GM12878 (cell line): ENCODE data around the gene PDE9A. TPM values are rescaled to one million over a fixed set of nuclear protein-coding genes. Genes with fewer than 3 reads are reported as not detected.

Experiments
- CEBPB ChIP-seq, 2 experiments: fragments of 150-350 bp in 1 of 2; IDR thresholded peaks; 2 replicates each; pipeline ENCODE4 v1.6.1; 2012 to 2014; ENCODE audit warnings: low read depth in 2 of 2, low read length in 2 of 2, borderline replicate concordance in 1 of 2, inconsistent platforms in 1 of 2
- CREB1 ChIP-seq: IDR thresholded peaks from 2 replicates; pipeline ENCODE4 v1.6.1; 2012; ENCODE audit warnings: low read depth, mild to moderate bottlenecking, inconsistent platforms
- HCFC1 ChIP-seq: fragments of 150-350 bp; IDR thresholded peaks from 2 replicates; pipeline ENCODE4 v1.6.1; 2014; ENCODE audit warnings: low read length
- IRF4 ChIP-seq: IDR thresholded peaks from 2 replicates; pipeline ENCODE4 v1.6.1; 2011; ENCODE audit warnings: low read depth, low read length
- KDM1A ChIP-seq: fragments of 200-600 bp; sonication (generic); IDR thresholded peaks from 2 replicates; pipeline ENCODE4 v1.6.1; 2016; ENCODE audit warnings: borderline replicate concordance
- KLF5 ChIP-seq: fragments of 450-650 bp; IDR thresholded peaks from 2 replicates; pipeline ENCODE4 v1.6.1; 2014; ENCODE audit warnings: mild to moderate bottlenecking; ENCODE audit not compliant: partially characterized antibody
- NFYB ChIP-seq: IDR thresholded peaks from 2 replicates; pipeline ENCODE4 v1.6.1; 2011; ENCODE audit warnings: low read depth, mild to moderate bottlenecking, low read length, improper control_type of control experiment, moderate library complexity; ENCODE audit not compliant: insufficient read depth
- NR2C1 ChIP-seq: fragments of 450-650 bp; IDR thresholded peaks from 2 replicates; pipeline ENCODE4 v1.6.1; 2017; ENCODE audit warnings: antibody characterized with exemption, mild to moderate bottlenecking, moderate library complexity
- POLR2AphosphoS2 ChIP-seq: IDR thresholded peaks from 2 replicates; pipeline ENCODE4 v1.6.1; 2011; ENCODE audit warnings: low read depth, mild to moderate bottlenecking, low read length, improper control_type of control experiment, moderate library complexity
- RAD51 ChIP-seq: fragments of 450-650 bp; IDR thresholded peaks from 2 replicates; pipeline ENCODE4 v1.6.1; 2016; ENCODE audit warnings: moderate library complexity, mild to moderate bottlenecking, inconsistent platforms
- RCOR1 ChIP-seq: conservative IDR thresholded peaks from 2 replicates; pipeline ENCODE4 v1.6.1; 2012; ENCODE audit warnings: low read depth, low read length, improper control_type of control experiment
- SPI1 ChIP-seq: IDR thresholded peaks from 2 replicates; pipeline ENCODE4 v1.6.1; 2011; ENCODE audit warnings: low read depth, mild to moderate bottlenecking, low read length, moderate library complexity, borderline replicate concordance; ENCODE audit not compliant: insufficient read depth
- SREBF2 ChIP-seq: IDR thresholded peaks from 2 replicates; pipeline ENCODE4 v1.6.1; 2012; ENCODE audit warnings: mild to moderate bottlenecking, low read length
- TCF12 ChIP-seq: IDR thresholded peaks from 2 replicates; pipeline ENCODE4 v1.6.1; 2011; ENCODE audit warnings: low read depth, mild to moderate bottlenecking, low read length
- ZZZ3 ChIP-seq: IDR thresholded peaks from 2 replicates; pipeline ENCODE4 v1.6.1; 2011; ENCODE audit warnings: low read depth; ENCODE audit not compliant: control insufficient read depth, insufficient read length
- polyA plus RNA-seq, 11 experiments: library from polyadenylated mRNA; depleted of rRNA in 4 of 11; unstranded in 6 of 11; stranded (reverse) in 5 of 11; fragments of >200 nt; fragmentation: Nextera tagmentation in 4 of 11; fragmentation: Illumina TruSeq in 1 of 11; extraction: Ambion mirVana in 4 of 11; extraction: Trizol in 1 of 11; gene quantifications; 1 replicate in 1 of 11; 2 replicates in 10 of 11; pipeline versions ENCODE4 v1.2.1 to v1.2.3, GENCODE V29; 2011 to 2016; ENCODE audit warnings: inconsistent platforms in 2 of 11, missing spikeins in 2 of 11, low read depth in 1 of 11
- total RNA-seq, 4 experiments: library from RNA; depleted of rRNA in 3 of 4; stranded (reverse); fragments of >200 nt in 3 of 4; fragmentation: Illumina TruSeq in 1 of 4; extraction: Trizol in 1 of 4; gene quantifications; 2 replicates each; pipeline versions ENCODE4 v1.2.1 to v1.2.3, GENCODE V29; 2013 to 2021
- TF ChIP-seq, protein P1 (sequence below): fragments of 450-650 bp; IDR thresholded peaks from 2 replicates; pipeline ENCODE4 v1.6.1; 2017; ENCODE audit warnings: low read depth, mild to moderate bottlenecking, moderate library complexity
- TF ChIP-seq, protein P2 (sequence below): IDR thresholded peaks from 2 replicates; pipeline ENCODE4 v1.6.1; 2012; ENCODE audit warnings: low read depth, low read length, improper control_type of control experiment
- TF ChIP-seq, protein P3 (sequence below): IDR thresholded peaks from 2 replicates; pipeline ENCODE4 v1.6.1; 2012; ENCODE audit warnings: low read depth, low read length, improper control_type of control experiment
- TF ChIP-seq, protein P4 (sequence below), 3 experiments: IDR thresholded peaks in 2 of 3; conservative IDR thresholded peaks in 1 of 3; 2 replicates each; pipeline ENCODE4 v1.5.1; 2011; ENCODE audit warnings: low read depth in 3 of 3, low read length in 3 of 3, mild to moderate bottlenecking in 3 of 3, control low read depth in 2 of 3, moderate library complexity in 2 of 3, inconsistent platforms in 1 of 3, mixed read lengths in 1 of 3; ENCODE audit not compliant: control insufficient read depth in 2 of 3, insufficient read depth in 1 of 3; ENCODE audit errors: extremely low read depth in 1 of 3
- TF ChIP-seq, protein P5 (sequence below): fragments of 450-650 bp; formaldehyde crosslinking; IDR thresholded peaks from 2 replicates; pipeline ENCODE4 v1.4.0; 2020; ENCODE audit warnings: mild to moderate bottlenecking, moderate library complexity
- TF ChIP-seq, protein P6 (sequence below): fragments of 450-650 bp; IDR thresholded peaks from 2 replicates; pipeline ENCODE4 v1.6.1; 2017; ENCODE audit warnings: mild to moderate bottlenecking

Gene PDE9A
- total and polyA plus RNA-seq, 10 of the 15 experiments (the other 5 are each of a cell fraction or from before 2014, with no cell fraction given): 0.08 to 0.45 (median 0.20) TPM; not detected in 1

DNA sequence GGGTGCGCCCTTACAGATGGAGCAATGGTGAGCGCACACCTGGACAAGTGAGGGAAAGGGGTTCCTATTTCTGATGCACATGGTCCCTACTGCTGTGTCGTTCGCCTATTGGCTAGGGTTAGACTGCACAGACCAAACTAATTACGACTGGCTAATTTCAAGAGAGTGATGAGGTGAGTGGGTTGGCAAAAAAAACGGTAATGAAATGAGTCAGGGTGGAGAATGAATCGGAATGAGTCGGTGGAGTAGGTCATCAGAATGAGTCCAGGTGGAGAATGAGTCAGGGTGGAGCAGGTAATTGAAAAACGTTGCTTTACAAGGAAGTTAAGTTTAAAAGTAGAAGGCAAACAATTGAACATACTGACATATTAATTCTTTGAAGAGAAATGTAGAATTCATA, 146.1 kb downstream of the PDE9A start (continued):
- TF ChIP-seq, protein P1, sequence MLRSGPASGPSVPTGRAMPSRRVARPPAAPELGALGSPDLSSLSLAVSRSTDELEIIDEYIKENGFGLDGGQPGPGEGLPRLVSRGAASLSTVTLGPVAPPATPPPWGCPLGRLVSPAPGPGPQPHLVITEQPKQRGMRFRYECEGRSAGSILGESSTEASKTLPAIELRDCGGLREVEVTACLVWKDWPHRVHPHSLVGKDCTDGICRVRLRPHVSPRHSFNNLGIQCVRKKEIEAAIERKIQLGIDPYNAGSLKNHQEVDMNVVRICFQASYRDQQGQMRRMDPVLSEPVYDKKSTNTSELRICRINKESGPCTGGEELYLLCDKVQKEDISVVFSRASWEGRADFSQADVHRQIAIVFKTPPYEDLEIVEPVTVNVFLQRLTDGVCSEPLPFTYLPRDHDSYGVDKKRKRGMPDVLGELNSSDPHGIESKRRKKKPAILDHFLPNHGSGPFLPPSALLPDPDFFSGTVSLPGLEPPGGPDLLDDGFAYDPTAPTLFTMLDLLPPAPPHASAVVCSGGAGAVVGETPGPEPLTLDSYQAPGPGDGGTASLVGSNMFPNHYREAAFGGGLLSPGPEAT: no peak
- TF ChIP-seq TCF12: no peak
- no peak for TF ChIP-seq KDM1A
- no peak for TF ChIP-seq ZZZ3
- TF ChIP-seq, protein P2, sequence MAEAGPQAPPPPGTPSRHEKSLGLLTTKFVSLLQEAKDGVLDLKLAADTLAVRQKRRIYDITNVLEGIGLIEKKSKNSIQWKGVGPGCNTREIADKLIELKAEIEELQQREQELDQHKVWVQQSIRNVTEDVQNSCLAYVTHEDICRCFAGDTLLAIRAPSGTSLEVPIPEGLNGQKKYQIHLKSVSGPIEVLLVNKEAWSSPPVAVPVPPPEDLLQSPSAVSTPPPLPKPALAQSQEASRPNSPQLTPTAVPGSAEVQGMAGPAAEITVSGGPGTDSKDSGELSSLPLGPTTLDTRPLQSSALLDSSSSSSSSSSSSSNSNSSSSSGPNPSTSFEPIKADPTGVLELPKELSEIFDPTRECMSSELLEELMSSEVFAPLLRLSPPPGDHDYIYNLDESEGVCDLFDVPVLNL: no peak
- no peak for TF ChIP-seq SREBF2
- TF ChIP-seq SPI1: no peak
- no peak for TF ChIP-seq HCFC1
- TF ChIP-seq RAD51: no peak
- TF ChIP-seq NFYB: no peak
- peak; percentile 62 for TF ChIP-seq CREB1
- TF ChIP-seq KLF5: no peak
- TF ChIP-seq, protein P3, sequence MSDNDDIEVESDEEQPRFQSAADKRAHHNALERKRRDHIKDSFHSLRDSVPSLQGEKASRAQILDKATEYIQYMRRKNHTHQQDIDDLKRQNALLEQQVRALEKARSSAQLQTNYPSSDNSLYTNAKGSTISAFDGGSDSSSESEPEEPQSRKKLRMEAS: no peak
- no peak for TF ChIP-seq POLR2AphosphoS2
- TF ChIP-seq, protein P4, sequence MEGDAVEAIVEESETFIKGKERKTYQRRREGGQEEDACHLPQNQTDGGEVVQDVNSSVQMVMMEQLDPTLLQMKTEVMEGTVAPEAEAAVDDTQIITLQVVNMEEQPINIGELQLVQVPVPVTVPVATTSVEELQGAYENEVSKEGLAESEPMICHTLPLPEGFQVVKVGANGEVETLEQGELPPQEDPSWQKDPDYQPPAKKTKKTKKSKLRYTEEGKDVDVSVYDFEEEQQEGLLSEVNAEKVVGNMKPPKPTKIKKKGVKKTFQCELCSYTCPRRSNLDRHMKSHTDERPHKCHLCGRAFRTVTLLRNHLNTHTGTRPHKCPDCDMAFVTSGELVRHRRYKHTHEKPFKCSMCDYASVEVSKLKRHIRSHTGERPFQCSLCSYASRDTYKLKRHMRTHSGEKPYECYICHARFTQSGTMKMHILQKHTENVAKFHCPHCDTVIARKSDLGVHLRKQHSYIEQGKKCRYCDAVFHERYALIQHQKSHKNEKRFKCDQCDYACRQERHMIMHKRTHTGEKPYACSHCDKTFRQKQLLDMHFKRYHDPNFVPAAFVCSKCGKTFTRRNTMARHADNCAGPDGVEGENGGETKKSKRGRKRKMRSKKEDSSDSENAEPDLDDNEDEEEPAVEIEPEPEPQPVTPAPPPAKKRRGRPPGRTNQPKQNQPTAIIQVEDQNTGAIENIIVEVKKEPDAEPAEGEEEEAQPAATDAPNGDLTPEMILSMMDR (IDR thresholded peaks at IDR 0.05 in 2 of 3, conservative IDR thresholded peaks at IDR 0.05 in 1 of 3; ENCODE audit: control insufficient read depth in 2 of 3, extremely low read depth in 1 of 3, insufficient read depth in 1 of 3, low read depth in 3 of 3, low read length in 3 of 3): no peak
- no peak for TF ChIP-seq CEBPB (IDR thresholded peaks at IDR 0.05; ENCODE audit: borderline replicate concordance in 1 of 2, low read depth in 2 of 2, low read length in 2 of 2)
- TF ChIP-seq IRF4: peak; percentile 94
- no peak for TF ChIP-seq RCOR1
- no peak for TF ChIP-seq NR2C1
- TF ChIP-seq, protein P5, sequence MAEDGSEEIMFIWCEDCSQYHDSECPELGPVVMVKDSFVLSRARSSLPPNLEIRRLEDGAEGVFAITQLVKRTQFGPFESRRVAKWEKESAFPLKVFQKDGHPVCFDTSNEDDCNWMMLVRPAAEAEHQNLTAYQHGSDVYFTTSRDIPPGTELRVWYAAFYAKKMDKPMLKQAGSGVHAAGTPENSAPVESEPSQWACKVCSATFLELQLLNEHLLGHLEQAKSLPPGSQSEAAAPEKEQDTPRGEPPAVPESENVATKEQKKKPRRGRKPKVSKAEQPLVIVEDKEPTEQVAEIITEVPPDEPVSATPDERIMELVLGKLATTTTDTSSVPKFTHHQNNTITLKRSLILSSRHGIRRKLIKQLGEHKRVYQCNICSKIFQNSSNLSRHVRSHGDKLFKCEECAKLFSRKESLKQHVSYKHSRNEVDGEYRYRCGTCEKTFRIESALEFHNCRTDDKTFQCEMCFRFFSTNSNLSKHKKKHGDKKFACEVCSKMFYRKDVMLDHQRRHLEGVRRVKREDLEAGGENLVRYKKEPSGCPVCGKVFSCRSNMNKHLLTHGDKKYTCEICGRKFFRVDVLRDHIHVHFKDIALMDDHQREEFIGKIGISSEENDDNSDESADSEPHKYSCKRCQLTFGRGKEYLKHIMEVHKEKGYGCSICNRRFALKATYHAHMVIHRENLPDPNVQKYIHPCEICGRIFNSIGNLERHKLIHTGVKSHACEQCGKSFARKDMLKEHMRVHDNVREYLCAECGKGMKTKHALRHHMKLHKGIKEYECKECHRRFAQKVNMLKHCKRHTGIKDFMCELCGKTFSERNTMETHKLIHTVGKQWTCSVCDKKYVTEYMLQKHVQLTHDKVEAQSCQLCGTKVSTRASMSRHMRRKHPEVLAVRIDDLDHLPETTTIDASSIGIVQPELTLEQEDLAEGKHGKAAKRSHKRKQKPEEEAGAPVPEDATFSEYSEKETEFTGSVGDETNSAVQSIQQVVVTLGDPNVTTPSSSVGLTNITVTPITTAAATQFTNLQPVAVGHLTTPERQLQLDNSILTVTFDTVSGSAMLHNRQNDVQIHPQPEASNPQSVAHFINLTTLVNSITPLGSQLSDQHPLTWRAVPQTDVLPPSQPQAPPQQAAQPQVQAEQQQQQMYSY (CRISPR knock-in tag): no peak
- TF ChIP-seq, protein P6, sequence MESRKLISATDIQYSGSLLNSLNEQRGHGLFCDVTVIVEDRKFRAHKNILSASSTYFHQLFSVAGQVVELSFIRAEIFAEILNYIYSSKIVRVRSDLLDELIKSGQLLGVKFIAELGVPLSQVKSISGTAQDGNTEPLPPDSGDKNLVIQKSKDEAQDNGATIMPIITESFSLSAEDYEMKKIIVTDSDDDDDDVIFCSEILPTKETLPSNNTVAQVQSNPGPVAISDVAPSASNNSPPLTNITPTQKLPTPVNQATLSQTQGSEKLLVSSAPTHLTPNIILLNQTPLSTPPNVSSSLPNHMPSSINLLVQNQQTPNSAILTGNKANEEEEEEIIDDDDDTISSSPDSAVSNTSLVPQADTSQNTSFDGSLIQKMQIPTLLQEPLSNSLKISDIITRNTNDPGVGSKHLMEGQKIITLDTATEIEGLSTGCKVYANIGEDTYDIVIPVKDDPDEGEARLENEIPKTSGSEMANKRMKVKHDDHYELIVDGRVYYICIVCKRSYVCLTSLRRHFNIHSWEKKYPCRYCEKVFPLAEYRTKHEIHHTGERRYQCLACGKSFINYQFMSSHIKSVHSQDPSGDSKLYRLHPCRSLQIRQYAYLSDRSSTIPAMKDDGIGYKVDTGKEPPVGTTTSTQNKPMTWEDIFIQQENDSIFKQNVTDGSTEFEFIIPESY: no peak
